Hepatic stellate cell (primary cell): ENCODE data around the gene LCOR.
A peak's percentile ranks its signal among the peaks of the same experiment; 100 is the strongest.
"Not testable (repeated sequence)": the region's sequence is repeated elsewhere in the genome, so short reads cannot be mapped to it uniquely, and the experiment has no call there.

Source experiments
- DNase-seq: peaks from one replicate; pipeline ENCODE4 v3.0.0; 2011; ENCODE audit warnings: low spot score

Gene LCOR

DNA sequence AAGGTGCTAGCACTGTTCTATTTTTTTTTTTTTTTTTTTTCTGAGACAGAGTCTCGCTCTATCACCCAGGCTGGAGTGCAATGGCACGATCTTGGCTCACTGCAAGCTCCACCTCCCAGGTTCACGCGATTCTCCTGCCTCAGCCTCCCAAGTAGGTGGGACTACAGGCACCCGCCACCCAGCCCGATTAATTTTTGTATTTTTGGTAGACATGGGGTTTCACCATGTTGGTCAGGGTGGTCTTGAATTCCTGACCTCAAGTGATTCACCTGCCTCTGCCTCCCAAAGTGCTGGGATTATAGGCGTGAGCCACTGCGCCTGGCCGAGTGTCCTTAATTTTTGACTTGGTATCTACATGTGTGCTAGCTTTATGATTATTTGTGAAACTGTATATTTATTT, 201.7 kb downstream of the LCOR start:
- not testable (repeated sequence) for DNase-seq

DNA sequence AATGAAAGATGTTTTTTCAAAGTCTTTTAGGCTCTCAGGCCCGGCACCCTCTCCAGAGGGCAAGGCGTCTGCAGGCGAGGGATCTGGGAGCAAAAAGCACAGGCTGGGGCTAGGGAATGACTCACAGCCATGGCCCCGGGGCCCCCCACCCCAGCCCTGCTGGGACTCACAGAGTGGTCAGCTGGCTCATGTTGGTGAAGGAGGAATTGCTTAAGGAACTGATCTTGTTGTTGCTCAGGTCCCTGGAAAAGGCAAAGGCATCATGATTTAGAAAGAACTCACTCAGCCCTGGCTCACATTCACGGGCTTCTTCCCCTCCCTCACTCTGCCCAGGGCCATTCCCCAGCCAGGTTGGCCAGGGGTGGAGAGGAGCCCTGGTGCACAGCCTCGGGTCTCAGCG, 202.2 kb downstream of the LCOR start:
- DNase-seq: no peak

- DNase-seq: no peak
Measured at GRCh38 chr10:97034958-97035769, 203.1 kb downstream of the LCOR start.

- DNase-seq: peak; percentile 93
Measured at GRCh38 chr10:97037365-97038361, 205.6 kb downstream of the LCOR start.

DNA sequence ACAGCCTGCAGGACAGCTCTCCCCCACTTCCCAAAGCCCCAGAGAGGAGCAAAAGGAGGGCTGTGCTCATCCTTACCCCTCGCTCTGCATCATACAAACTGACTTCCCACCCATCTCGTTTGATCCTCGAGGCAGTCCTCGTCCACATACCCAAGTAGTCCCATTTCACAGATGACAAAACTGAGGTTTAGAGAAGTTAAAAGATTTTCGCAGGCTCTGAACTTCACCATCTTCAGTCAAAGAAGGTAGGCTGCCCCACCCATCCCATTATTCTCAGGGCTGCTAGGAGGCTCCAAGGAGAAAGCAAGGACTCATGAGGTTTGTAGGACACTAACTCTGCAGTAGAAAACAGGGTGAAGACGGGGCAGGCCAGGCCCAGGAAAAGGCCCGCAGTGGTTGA, 206.6 kb downstream of the LCOR start:
- no peak for DNase-seq

- no peak for DNase-seq
Measured at GRCh38 chr10:97039538-97040247, 207.6 kb downstream of the LCOR start.

- DNase-seq: no peak
Measured at GRCh38 chr10:97040248-97040584, 208.1 kb downstream of the LCOR start.

- DNase-seq: no peak
Measured at GRCh38 chr10:97040706-97041105, 208.6 kb downstream of the LCOR start.

GRCh38 chr10:97042081-97042480, 210.0 kb downstream of the LCOR start:
- DNase-seq: no peak

GRCh38 chr10:97042716-97043562, 210.8 kb downstream of the LCOR start:
- DNase-seq: no peak

DNA sequence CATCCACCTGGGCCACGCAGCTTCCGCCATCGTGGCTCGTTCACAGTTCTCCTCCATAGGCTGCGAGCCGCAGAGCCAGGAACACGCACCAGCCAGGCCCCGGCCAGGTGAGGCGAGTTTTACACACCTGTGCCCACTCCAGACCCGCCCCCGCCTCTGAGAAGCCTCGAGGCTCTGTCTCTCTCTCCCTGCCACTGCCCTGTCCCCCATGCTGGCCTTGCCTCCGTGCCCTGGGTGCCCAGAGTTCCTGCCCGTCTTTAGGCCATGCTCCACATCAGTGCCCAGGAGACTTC, 211.4 kb downstream of the LCOR start:
- no peak for DNase-seq
